SK-N-SH treated with all-trans-retinoic acid at 6 μM for 48 hours (cell line): Measurements from ENCODE around the gene CYP39A1.

ENCODE experiments used
- ARNTL ChIP-seq: fragments of 450-650 bp; formaldehyde crosslinking; IDR thresholded peaks from 2 replicates; pipeline ENCODE4 v1.5.0; 2020; ENCODE audit warnings: low read depth, mild to moderate bottlenecking, moderate library complexity, borderline replicate concordance
- GLIS3 ChIP-seq: fragments of 250-450 bp; sonication (Bioruptor Pico); IDR thresholded peaks from 2 replicates; pipeline ENCODE4 v1.5.0; 2020; ENCODE audit warnings: mild to moderate bottlenecking, moderate library complexity
- RARB ChIP-seq: fragments of 250-450 bp; sonication (Bioruptor Pico); IDR thresholded peaks from 2 replicates; pipeline ENCODE4 v1.8.0; 2021; ENCODE audit warnings: mild to moderate bottlenecking, moderate library complexity
- SNAI2 ChIP-seq: fragments of 250-450 bp; sonication (Bioruptor Pico); IDR thresholded peaks from 2 replicates; pipeline ENCODE4 v1.5.0; 2020; ENCODE audit warnings: mild to moderate bottlenecking, moderate library complexity
- ZC3H10 ChIP-seq: fragments of 250-450 bp; sonication (Bioruptor Pico); IDR thresholded peaks from 2 replicates; pipeline ENCODE4 v1.5.1; 2021; ENCODE audit warnings: mild to moderate bottlenecking, moderate library complexity
- ZFP3 ChIP-seq: fragments of 250-450 bp; sonication (Bioruptor Pico); IDR thresholded peaks from 2 replicates; pipeline ENCODE4 v1.5.0; 2020; ENCODE audit warnings: mild to moderate bottlenecking, moderate library complexity
- ZFP30 ChIP-seq: fragments of 450-650 bp; formaldehyde crosslinking; IDR thresholded peaks from 2 replicates; pipeline ENCODE4 v1.5.0; 2022; ENCODE audit warnings: mild to moderate bottlenecking, moderate library complexity
- ZNF565 ChIP-seq: fragments of 450-650 bp; formaldehyde crosslinking; conservative IDR thresholded peaks from 2 replicates; pipeline ENCODE4 v1.5.0; 2020; ENCODE audit warnings: low read depth, mild to moderate bottlenecking, moderate library complexity
- ZNF8 ChIP-seq: fragments of 450-650 bp; formaldehyde crosslinking; IDR thresholded peaks from 2 replicates; pipeline ENCODE4 v1.5.0; 2020; ENCODE audit warnings: mild to moderate bottlenecking, moderate library complexity
- TF ChIP-seq, protein P1 (sequence below): fragments of 250-450 bp; sonication (Bioruptor Pico); IDR thresholded peaks from 2 replicates; pipeline ENCODE4 v1.5.1; 2021; ENCODE audit warnings: mild to moderate bottlenecking, moderate library complexity
- TF ChIP-seq, protein P2 (sequence below): fragments of 250-450 bp; sonication (Bioruptor Pico); IDR thresholded peaks from 2 replicates; pipeline ENCODE4 v1.8.0; 2020; ENCODE audit warnings: mild to moderate bottlenecking, moderate library complexity, borderline replicate concordance
- TF ChIP-seq, protein P3 (sequence below): fragments of 250-450 bp; sonication (Bioruptor Pico); IDR thresholded peaks from 2 replicates; pipeline ENCODE4 v1.5.1; 2020; ENCODE audit warnings: low read depth, mild to moderate bottlenecking, moderate library complexity
- TF ChIP-seq, protein P4 (sequence below): fragments of 250-450 bp; sonication (Bioruptor Pico); IDR thresholded peaks from 2 replicates; pipeline ENCODE4 v1.8.0; 2021; ENCODE audit warnings: low read depth, mild to moderate bottlenecking, moderate library complexity, borderline replicate concordance

DNA sequence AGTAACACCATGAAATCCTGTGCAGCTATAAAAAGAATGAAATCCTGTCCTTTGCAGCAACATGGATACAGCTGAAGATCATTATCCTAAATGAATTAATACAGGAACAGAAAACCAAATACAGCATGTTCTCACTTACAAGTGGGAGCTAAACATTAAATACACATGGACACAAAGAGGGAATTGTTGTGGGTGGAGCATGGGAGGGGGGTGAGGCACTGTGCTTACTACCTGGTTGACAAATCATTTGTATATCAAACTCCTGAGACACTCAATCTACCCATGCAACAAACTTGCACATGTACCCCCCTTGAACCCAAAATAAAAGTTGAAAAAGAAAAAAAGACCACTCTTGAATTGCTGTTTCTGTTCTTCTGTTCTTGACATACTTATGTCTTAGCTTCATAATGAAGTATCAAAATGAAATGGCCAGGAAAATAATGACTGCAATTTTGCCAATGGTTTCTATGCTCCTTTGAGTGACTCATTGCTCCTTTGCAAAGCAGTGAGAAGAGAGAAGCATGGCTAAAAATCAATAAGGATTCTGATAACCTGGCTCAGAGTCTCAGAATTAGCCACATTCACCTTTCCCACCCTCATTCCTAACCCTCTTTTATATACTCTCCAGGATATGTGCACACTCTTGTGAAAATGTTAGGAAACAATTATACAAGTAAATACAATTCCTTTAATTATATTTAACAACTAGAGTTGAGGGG lies 71.0 kb downstream of the CYP39A1 start:
- TF ChIP-seq, protein P1, sequence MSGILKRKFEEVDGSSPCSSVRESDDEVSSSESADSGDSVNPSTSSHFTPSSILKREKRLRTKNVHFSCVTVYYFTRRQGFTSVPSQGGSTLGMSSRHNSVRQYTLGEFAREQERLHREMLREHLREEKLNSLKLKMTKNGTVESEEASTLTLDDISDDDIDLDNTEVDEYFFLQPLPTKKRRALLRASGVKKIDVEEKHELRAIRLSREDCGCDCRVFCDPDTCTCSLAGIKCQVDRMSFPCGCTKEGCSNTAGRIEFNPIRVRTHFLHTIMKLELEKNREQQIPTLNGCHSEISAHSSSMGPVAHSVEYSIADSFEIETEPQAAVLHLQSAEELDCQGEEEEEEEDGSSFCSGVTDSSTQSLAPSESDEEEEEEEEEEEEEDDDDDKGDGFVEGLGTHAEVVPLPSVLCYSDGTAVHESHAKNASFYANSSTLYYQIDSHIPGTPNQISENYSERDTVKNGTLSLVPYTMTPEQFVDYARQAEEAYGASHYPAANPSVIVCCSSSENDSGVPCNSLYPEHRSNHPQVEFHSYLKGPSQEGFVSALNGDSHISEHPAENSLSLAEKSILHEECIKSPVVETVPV (CRISPR knock-in tag): no peak
- no peak for TF ChIP-seq ZFP30 (CRISPR knock-in tag)
- no peak for TF ChIP-seq ZNF8 (CRISPR knock-in tag)
- no peak for TF ChIP-seq ZFP3
- TF ChIP-seq GLIS3 (CRISPR knock-in tag): no peak
- TF ChIP-seq, protein P2, sequence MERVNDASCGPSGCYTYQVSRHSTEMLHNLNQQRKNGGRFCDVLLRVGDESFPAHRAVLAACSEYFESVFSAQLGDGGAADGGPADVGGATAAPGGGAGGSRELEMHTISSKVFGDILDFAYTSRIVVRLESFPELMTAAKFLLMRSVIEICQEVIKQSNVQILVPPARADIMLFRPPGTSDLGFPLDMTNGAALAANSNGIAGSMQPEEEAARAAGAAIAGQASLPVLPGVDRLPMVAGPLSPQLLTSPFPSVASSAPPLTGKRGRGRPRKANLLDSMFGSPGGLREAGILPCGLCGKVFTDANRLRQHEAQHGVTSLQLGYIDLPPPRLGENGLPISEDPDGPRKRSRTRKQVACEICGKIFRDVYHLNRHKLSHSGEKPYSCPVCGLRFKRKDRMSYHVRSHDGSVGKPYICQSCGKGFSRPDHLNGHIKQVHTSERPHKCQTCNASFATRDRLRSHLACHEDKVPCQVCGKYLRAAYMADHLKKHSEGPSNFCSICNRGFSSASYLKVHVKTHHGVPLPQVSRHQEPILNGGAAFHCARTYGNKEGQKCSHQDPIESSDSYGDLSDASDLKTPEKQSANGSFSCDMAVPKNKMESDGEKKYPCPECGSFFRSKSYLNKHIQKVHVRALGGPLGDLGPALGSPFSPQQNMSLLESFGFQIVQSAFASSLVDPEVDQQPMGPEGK (CRISPR knock-in tag): no peak
- no peak for TF ChIP-seq RARB
- TF ChIP-seq ARNTL (CRISPR knock-in tag): no peak
- TF ChIP-seq, protein P3, sequence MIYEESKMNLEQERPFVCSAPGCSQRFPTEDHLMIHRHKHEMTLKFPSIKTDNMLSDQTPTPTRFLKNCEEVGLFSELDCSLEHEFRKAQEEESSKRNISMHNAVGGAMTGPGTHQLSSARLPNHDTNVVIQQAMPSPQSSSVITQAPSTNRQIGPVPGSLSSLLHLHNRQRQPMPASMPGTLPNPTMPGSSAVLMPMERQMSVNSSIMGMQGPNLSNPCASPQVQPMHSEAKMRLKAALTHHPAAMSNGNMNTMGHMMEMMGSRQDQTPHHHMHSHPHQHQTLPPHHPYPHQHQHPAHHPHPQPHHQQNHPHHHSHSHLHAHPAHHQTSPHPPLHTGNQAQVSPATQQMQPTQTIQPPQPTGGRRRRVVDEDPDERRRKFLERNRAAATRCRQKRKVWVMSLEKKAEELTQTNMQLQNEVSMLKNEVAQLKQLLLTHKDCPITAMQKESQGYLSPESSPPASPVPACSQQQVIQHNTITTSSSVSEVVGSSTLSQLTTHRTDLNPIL (CRISPR knock-in tag): no peak
- no peak for TF ChIP-seq ZNF565
- TF ChIP-seq ZC3H10 (CRISPR knock-in tag): no peak
- TF ChIP-seq, protein P4, sequence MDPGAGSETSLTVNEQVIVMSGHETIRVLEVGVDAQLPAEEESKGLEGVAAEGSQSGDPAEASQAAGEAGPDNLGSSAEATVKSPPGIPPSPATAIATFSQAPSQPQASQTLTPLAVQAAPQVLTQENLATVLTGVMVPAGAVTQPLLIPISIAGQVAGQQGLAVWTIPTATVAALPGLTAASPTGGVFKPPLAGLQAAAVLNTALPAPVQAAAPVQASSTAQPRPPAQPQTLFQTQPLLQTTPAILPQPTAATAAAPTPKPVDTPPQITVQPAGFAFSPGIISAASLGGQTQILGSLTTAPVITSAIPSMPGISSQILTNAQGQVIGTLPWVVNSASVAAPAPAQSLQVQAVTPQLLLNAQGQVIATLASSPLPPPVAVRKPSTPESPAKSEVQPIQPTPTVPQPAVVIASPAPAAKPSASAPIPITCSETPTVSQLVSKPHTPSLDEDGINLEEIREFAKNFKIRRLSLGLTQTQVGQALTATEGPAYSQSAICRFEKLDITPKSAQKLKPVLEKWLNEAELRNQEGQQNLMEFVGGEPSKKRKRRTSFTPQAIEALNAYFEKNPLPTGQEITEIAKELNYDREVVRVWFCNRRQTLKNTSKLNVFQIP (CRISPR knock-in tag): no peak
- TF ChIP-seq SNAI2 (CRISPR knock-in tag): no peak
